ENCODE data around the gene PCCA.
A peak's percentile ranks its signal among the peaks of the same experiment; 100 is the strongest.
"Not testable (repeated sequence)": the region's sequence is repeated elsewhere in the genome, so short reads cannot be mapped to it uniquely, and the experiment has no call there.

The PCCA gene

GRCh38 chr13:100096526-100096925, 7.6 kb downstream of the PCCA start:
- ATAC-seq (no peak), DNase-seq (no peak)

GRCh38 chr13:100097821-100098220, 8.9 kb downstream of the PCCA start:
- DNase-seq, result no peak
- no peak for ATAC-seq

- DNase-seq (no peak), ATAC-seq (no peak)
These were observed 9.7 kb downstream of the PCCA start for GRCh38 chr13:100098445-100099116.

GRCh38 chr13:100099117-100099445, 10.2 kb downstream of the PCCA start:
- not testable (repeated sequence) for ATAC-seq, DNase-seq

GRCh38 chr13:100100115-100100879, 11.4 kb downstream of the PCCA start:
- DNase-seq, result no peak
- ATAC-seq, result no peak

- DNase-seq, result no peak
- no peak for ATAC-seq
These were observed 13.1 kb downstream of the PCCA start for GRCh38 chr13:100102042-100102441.

- DNase-seq (no peak), ATAC-seq (no peak)
These were observed 17.1 kb downstream of the PCCA start for GRCh38 chr13:100106005-100106404.

- no peak for ATAC-seq
- DNase-seq, result no peak
These were observed 17.8 kb downstream of the PCCA start for GRCh38 chr13:100106705-100107104.

GRCh38 chr13:100108913-100109507, 20.1 kb downstream of the PCCA start:
- no peak for DNase-seq
- ATAC-seq, result no peak

- ATAC-seq, result no peak
- DNase-seq, result no peak
These were observed 21.4 kb downstream of the PCCA start for GRCh38 chr13:100110269-100110668.

GRCh38 chr13:100112186-100112838, 23.4 kb downstream of the PCCA start:
- ATAC-seq, result no peak
- no peak for DNase-seq

- DNase-seq, result no peak
- ATAC-seq, result no peak
These were observed 26.9 kb downstream of the PCCA start for GRCh38 chr13:100115693-100116254.

GRCh38 chr13:100124265-100124664, 35.4 kb downstream of the PCCA start:
- ATAC-seq (no peak), DNase-seq (no peak)

- ATAC-seq, result no peak
- DNase-seq, result no peak
These were observed 37.1 kb downstream of the PCCA start for GRCh38 chr13:100125946-100126345.

GRCh38 chr13:100128373-100128772, 39.5 kb downstream of the PCCA start:
- DNase-seq (peak; percentile 18), ATAC-seq (no peak)

- ATAC-seq (no peak), DNase-seq (no peak)
These were observed 39.9 kb downstream of the PCCA start for GRCh38 chr13:100128838-100129237.

- DNase-seq (no peak), ATAC-seq (no peak)
These were observed 40.7 kb downstream of the PCCA start for GRCh38 chr13:100129605-100130004.

GRCh38 chr13:100130092-100130491, 41.2 kb downstream of the PCCA start:
- DNase-seq (no peak), ATAC-seq (no peak)

- ATAC-seq (no peak), DNase-seq (no peak)
These were observed 42.1 kb downstream of the PCCA start for GRCh38 chr13:100130930-100131511.

- peak; percentile 96 for ATAC-seq
These were observed 43.1 kb downstream of the PCCA start for GRCh38 chr13:100131863-100132574.

GRCh38 chr13:100138859-100139491, 50.1 kb downstream of the PCCA start:
- ATAC-seq (no peak), DNase-seq (no peak)

More at GRCh38 chr13:100131863-100132574, 43.1 kb downstream of the PCCA start:
- DNase-seq, result peak; percentile 22
